ENCODE results near the gene SH3PXD2A.

DNA sequence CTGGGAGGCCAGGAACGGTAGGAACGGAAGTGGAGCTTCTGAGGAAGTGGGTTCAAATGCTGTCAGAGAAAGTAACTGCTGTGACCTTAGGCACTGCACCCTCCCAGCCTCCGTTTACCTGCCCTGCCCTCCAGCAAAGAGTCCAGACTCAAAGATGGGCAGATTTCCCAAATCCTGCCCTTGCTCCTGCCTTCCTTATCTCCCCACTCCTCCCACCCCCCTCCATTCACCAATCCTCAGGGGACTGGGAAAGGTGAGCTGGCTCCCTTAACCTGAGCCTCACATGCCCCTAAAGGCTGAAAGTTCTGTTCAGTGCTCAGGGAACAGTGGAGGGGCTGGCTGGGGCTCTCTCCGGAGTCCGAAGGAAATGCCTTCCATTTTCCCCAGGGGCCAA is 161.6 kb downstream of the SH3PXD2A start:
- TF ChIP-seq GATA3 (IDR thresholded peaks at IDR 0.05; ENCODE audit: low read depth, low read length) (no peak), GATA2 (IDR thresholded peaks at IDR 0.05; ENCODE audit: low read depth, low read length) (no peak)

All from SH-SY5Y (cell line).